GM21423 (cell line): Measurements from ENCODE around the gene ABCA13.

ENCODE experiments used
- ATAC-seq: cut with Tn5 transposase; IDR thresholded peaks from one replicate; pipeline ENCODE4 v1.9.1; 2021; ENCODE audit warnings: mild to moderate bottlenecking, moderate library complexity; ENCODE audit not compliant: unreplicated experiment

Gene ABCA13

GRCh38 chr7:48420206-48420605, 248.9 kb downstream of the ABCA13 start:
- no peak for ATAC-seq

- no peak for ATAC-seq
Observed at GRCh38 chr7:48421357-48421756, 250.1 kb downstream of the ABCA13 start.

- no peak for ATAC-seq
Observed at GRCh38 chr7:48424731-48425130, 253.5 kb downstream of the ABCA13 start.

GRCh38 chr7:48426331-48426965, 255.2 kb downstream of the ABCA13 start:
- ATAC-seq = no peak

- no peak for ATAC-seq
Observed at GRCh38 chr7:48426966-48427555, 255.8 kb downstream of the ABCA13 start.

- ATAC-seq = no peak
Observed at GRCh38 chr7:48427671-48428070, 256.4 kb downstream of the ABCA13 start.

- no peak for ATAC-seq
Observed at GRCh38 chr7:48428091-48428684, 256.9 kb downstream of the ABCA13 start.

GRCh38 chr7:48429117-48429516, 257.9 kb downstream of the ABCA13 start:
- no peak for ATAC-seq

- no peak for ATAC-seq
Observed at GRCh38 chr7:48438206-48438605, 266.9 kb downstream of the ABCA13 start.

GRCh38 chr7:48441848-48442492, 270.7 kb downstream of the ABCA13 start:
- ATAC-seq = no peak

GRCh38 chr7:48443051-48443450, 271.8 kb downstream of the ABCA13 start:
- ATAC-seq = no peak

- ATAC-seq = no peak
Observed at GRCh38 chr7:48446721-48447120, 275.5 kb downstream of the ABCA13 start.

GRCh38 chr7:48452218-48452617, 281.0 kb downstream of the ABCA13 start:
- ATAC-seq = no peak

- ATAC-seq = no peak
Observed at GRCh38 chr7:48454750-48455192, 283.5 kb downstream of the ABCA13 start.

GRCh38 chr7:48455363-48455762, 284.1 kb downstream of the ABCA13 start:
- no peak for ATAC-seq

GRCh38 chr7:48458701-48459524, 287.7 kb downstream of the ABCA13 start:
- no peak for ATAC-seq

GRCh38 chr7:48466713-48467112, 295.5 kb downstream of the ABCA13 start:
- ATAC-seq = no peak

- ATAC-seq = no peak
Observed at GRCh38 chr7:48471196-48471595, 299.9 kb downstream of the ABCA13 start.

GRCh38 chr7:48472640-48473039, 301.4 kb downstream of the ABCA13 start:
- no peak for ATAC-seq

- no peak for ATAC-seq
Observed at GRCh38 chr7:48473205-48473865, 302.1 kb downstream of the ABCA13 start.

- ATAC-seq = no peak
Observed at GRCh38 chr7:48481235-48481634, 310.0 kb downstream of the ABCA13 start.
